HepG2 (cell line): ENCODE measurements around the gene ADGRB3. TPM values are rescaled to one million over a fixed set of nuclear protein-coding genes. Genes with fewer than 3 reads are reported as not detected.

Source experiments
- ATAC-seq: fragments of 200-7000 bp; cut with Tn5 transposase; 3 replicates; pipeline ENCODE4 v1.9.1; 2020; ENCODE audit warnings: mild to moderate bottlenecking, moderate library complexity
- BruUV-seq: library from RNA; stranded (reverse); fragments of 400-500 nt; replicated peaks from 2 replicates; lab custom pipeline; 2021; lab: Mats Ljungman, UMichigan
- CTCF ChIA-PET: fragments of 300-600 bp; formaldehyde crosslinking; extraction: SDS; loops from one replicate; lab custom pipeline; 2021; ENCODE audit warnings: low total read pairs, inconsistent platforms, low intra/inter-chr PET ratio; lab: Yijun Ruan, JAX
- POLR2A ChIA-PET: fragments of 350-600 bp; sonication (Branson Sonifier 250); formaldehyde crosslinking; loops from one replicate; lab custom pipeline; 2020; ENCODE audit warnings: antibody characterized with exemption, inconsistent platforms; lab: Yijun Ruan, JAX
- DNase-seq: peaks from one replicate; pipeline ENCODE4 v3.0.0-alpha.2; 2015; ENCODE audit warnings: low spot score
- FAIRE-seq: peaks from 3 replicates; lab custom pipeline; 2011; peaks lifted over from hg19 to GRCh38; lab: Jason Lieb, UNC
- H2AFZ ChIP-seq: one replicate; pipeline ENCODE4 v1.6.1; 2011; ENCODE audit warnings: low read length, inconsistent platforms
- H3K27ac ChIP-seq: fragments of 300-600 bp; 3 replicates; pipeline ENCODE4 v1.8.0; 2011; ENCODE audit warnings: mixed run types, mild to moderate bottlenecking, mixed read lengths, low read length, inconsistent platforms; ENCODE audit not compliant: insufficient read depth; ENCODE audit errors: extremely low read length
- H3K27me3 ChIP-seq, 2 experiments: fragments of 200-600 bp in 1 of 2; 2 replicates in 1 of 2; 3 replicates in 1 of 2; pipeline versions ENCODE4 v1.6.0 to v1.8.0; 2011; ENCODE audit warnings: low read length in 2 of 2, mild to moderate bottlenecking in 2 of 2, moderate library complexity in 2 of 2, inconsistent platforms in 1 of 2; ENCODE audit not compliant: insufficient read depth in 2 of 2, control insufficient read depth in 1 of 2
- H3K36me3 ChIP-seq, 2 experiments: fragments of 200-600 bp in 1 of 2; replicated peaks in 1 of 2; 2 replicates in 1 of 2; 3 replicates in 1 of 2; pipeline versions ENCODE4 v1.5.1 to v1.8.0; 2011; ENCODE audit warnings: low read length in 2 of 2, inconsistent platforms in 1 of 2; ENCODE audit not compliant: insufficient read depth in 2 of 2, control insufficient read depth in 1 of 2
- H3K4me1 ChIP-seq: 2 replicates; pipeline ENCODE4 v1.5.1; 2012; ENCODE audit warnings: low read length, inconsistent platforms; ENCODE audit not compliant: insufficient read depth
- H3K4me2 ChIP-seq: 2 replicates; pipeline ENCODE4 v1.6.0; 2011; ENCODE audit warnings: low read depth, low read length, inconsistent platforms
- H3K4me3 ChIP-seq, 3 experiments: fragments of 200-600 bp in 1 of 3; sonication (generic), shearing (Covaris generic) in 1 of 3; replicated peaks in 1 of 3; 2 replicates each; pipeline ENCODE4 v1.5.1; 2011 to 2016; ENCODE audit warnings: low read length in 3 of 3, inconsistent platforms in 2 of 3, low read depth in 2 of 3, mild to moderate bottlenecking in 2 of 3, control low read depth in 1 of 3, mixed read lengths in 1 of 3; ENCODE audit not compliant: insufficient read depth in 1 of 3
- H3K79me2 ChIP-seq: one replicate; pipeline ENCODE4 v1.6.1; 2011; ENCODE audit warnings: low read length, inconsistent platforms; ENCODE audit not compliant: insufficient read depth
- H3K9ac ChIP-seq: 2 replicates; pipeline ENCODE4 v1.6.0; 2011; ENCODE audit warnings: mild to moderate bottlenecking, low read depth, low read length, inconsistent platforms; ENCODE audit not compliant: insufficient read depth
- H3K9me3 ChIP-seq: 2 replicates; pipeline ENCODE4 v1.5.1; 2012; ENCODE audit warnings: mild to moderate bottlenecking, low read length
- H4K20me1 ChIP-seq: 2 replicates; pipeline ENCODE4 v1.6.0; 2011; ENCODE audit warnings: inconsistent platforms, mild to moderate bottlenecking, low read length, moderate library complexity; ENCODE audit not compliant: insufficient read depth
- ARHGAP35 ChIP-seq: sonication (generic); formaldehyde crosslinking; IDR thresholded peaks from 2 replicates; pipeline ENCODE4 v1.9.0; 2022; ENCODE audit warnings: mild to moderate bottlenecking, inconsistent platforms, moderate library complexity, missing genetic modification reagents, borderline replicate concordance
- BORCS8-MEF2B ChIP-seq: sonication (generic); formaldehyde crosslinking; IDR thresholded peaks from 2 replicates; pipeline ENCODE4 v1.8.0; 2022; ENCODE audit warnings: mild to moderate bottlenecking, missing genetic modification reagents
- FOXA3 ChIP-seq: IDR thresholded peaks from 2 replicates; pipeline ENCODE4 v1.6.1; 2016; ENCODE audit warnings: missing genetic modification reagents, missing compliant biosample characterization
- HNRNPUL1 ChIP-seq: fragments of 200-400 bp; formaldehyde crosslinking; IDR thresholded peaks from 2 replicates; pipeline ENCODE4 v1.6.1; 2017; ENCODE audit warnings: low read depth, mild to moderate bottlenecking, low read length, moderate library complexity
- LRRFIP1 ChIP-seq: sonication (generic); formaldehyde crosslinking; conservative IDR thresholded peaks from 2 replicates; pipeline ENCODE4 v1.4.0; 2020; ENCODE audit warnings: missing genetic modification reagents
- NBN ChIP-seq: fragments of 450-650 bp; conservative IDR thresholded peaks from 2 replicates; pipeline ENCODE4 v1.6.1; 2017
- PAWR ChIP-seq: sonication (generic); formaldehyde crosslinking; IDR thresholded peaks from 2 replicates; pipeline ENCODE4 v1.4.0; 2020; ENCODE audit warnings: missing genetic modification reagents, mild to moderate bottlenecking, borderline replicate concordance
- RFX3 ChIP-seq: IDR thresholded peaks from 2 replicates; pipeline ENCODE4 v1.6.1; 2016; ENCODE audit warnings: missing biosample characterization, missing genetic modification reagents
- SRF ChIP-seq: IDR thresholded peaks from 2 replicates; pipeline ENCODE4 v1.6.1; 2011; ENCODE audit warnings: mild to moderate bottlenecking, low read depth, low read length, moderate library complexity
- ZBTB7A ChIP-seq: sonication (generic); formaldehyde crosslinking; IDR thresholded peaks from 2 replicates; pipeline ENCODE4 v1.8.0; 2022; ENCODE audit warnings: mild to moderate bottlenecking, missing genetic modification reagents
- ZNF331 ChIP-seq: sonication (generic); formaldehyde crosslinking; IDR thresholded peaks from 2 replicates; pipeline ENCODE4 v1.4.0; 2020; ENCODE audit warnings: missing genetic modification reagents
- ZNF546 ChIP-seq: sonication (generic); formaldehyde crosslinking; conservative IDR thresholded peaks from 2 replicates; pipeline ENCODE4 v1.8.1; 2023; ENCODE audit warnings: mild to moderate bottlenecking, missing genetic modification reagents
- ZNF550 ChIP-seq: sonication (generic); formaldehyde crosslinking; IDR thresholded peaks from 2 replicates; pipeline ENCODE4 v1.4.0; 2020; ENCODE audit warnings: mild to moderate bottlenecking, missing genetic modification reagents, borderline replicate concordance
- ZNF597 ChIP-seq: sonication (generic); formaldehyde crosslinking; IDR thresholded peaks from 2 replicates; pipeline ENCODE4 v1.5.0; 2020; ENCODE audit warnings: missing genetic modification reagents
- ZNF761 ChIP-seq: sonication (generic); formaldehyde crosslinking; conservative IDR thresholded peaks from 2 replicates; pipeline ENCODE4 v1.4.0; 2020; ENCODE audit warnings: mild to moderate bottlenecking, missing genetic modification reagents
- ZNF777 ChIP-seq: sonication (generic); formaldehyde crosslinking; IDR thresholded peaks from 2 replicates; pipeline ENCODE4 v1.4.0; 2020; ENCODE audit warnings: missing genetic modification reagents
- ZNF839 ChIP-seq: sonication (generic); formaldehyde crosslinking; IDR thresholded peaks from 2 replicates; pipeline ENCODE4 v1.4.0; 2020; ENCODE audit warnings: missing genetic modification reagents, mild to moderate bottlenecking, borderline replicate concordance
- WGBS: methylation state at CpG from one replicate; pipeline ENCODE4 v1.1.6; 2017; ENCODE audit warnings: low lambda C conversion rate; 5-methylcytosine and 5-hydroxymethylcytosine counted together
- in situ Hi-C: cut with HindIII; loops from 2 replicates; pipeline ENCODE4 v1.10.0; 2017; ENCODE audit warnings: low pct_unique_long_range_greater_than_20kb; ENCODE audit not compliant: extremely low pct_ligation_motif_present
- intact Hi-C: fragments of 100-400 bp; cut with micrococcal nuclease; formaldehyde crosslinking; loops from one replicate; pipeline ENCODE4 v1.10.0; 2022; ENCODE audit not compliant: unreplicated experiment
- polyA plus RNA-seq, 8 experiments: library from polyadenylated mRNA; depleted of rRNA in 3 of 8; stranded (reverse) in 7 of 8; unstranded in 1 of 8; fragments of >200 nt; fragmentation: Illumina TruSeq in 4 of 8; extraction: Trizol in 4 of 8; gene quantifications; 2 replicates each; pipeline versions ENCODE4 v1.2.1 to v1.2.3, GENCODE V29; 2011 to 2016; ENCODE audit warnings: low read depth in 4 of 8, missing spikeins in 1 of 8, mixed read lengths in 1 of 8; ENCODE audit not compliant: insufficient read depth in 1 of 8
- total RNA-seq, 5 experiments: library from RNA; depleted of rRNA; stranded (reverse); fragments of >200 nt; fragmentation: Illumina TruSeq; extraction: Trizol; gene quantifications; 2 replicates each; pipeline ENCODE4 v1.2.3, GENCODE V29; 2016; ENCODE audit warnings: low read depth in 1 of 5
- TF ChIP-seq, protein P1 (sequence below): sonication (generic); formaldehyde crosslinking; IDR thresholded peaks from 2 replicates; pipeline ENCODE4 v1.5.0; 2020; ENCODE audit warnings: mild to moderate bottlenecking, missing genetic modification reagents, borderline replicate concordance

The ADGRB3 gene
- total and polyA plus RNA-seq, 2 of the 13 experiments (the other 11 are each of a cell fraction or from before 2014, with no cell fraction given): not detected

GRCh38 chr6:69069881-69070280 lies 434.8 kb downstream of the ADGRB3 start (continued):
- TF ChIP-seq PAWR (CRISPR knock-in tag) (no peak), ZBTB7A (CRISPR knock-in tag) (no peak), ZNF597 (CRISPR knock-in tag) (no peak)
- TF ChIP-seq, protein P1, sequence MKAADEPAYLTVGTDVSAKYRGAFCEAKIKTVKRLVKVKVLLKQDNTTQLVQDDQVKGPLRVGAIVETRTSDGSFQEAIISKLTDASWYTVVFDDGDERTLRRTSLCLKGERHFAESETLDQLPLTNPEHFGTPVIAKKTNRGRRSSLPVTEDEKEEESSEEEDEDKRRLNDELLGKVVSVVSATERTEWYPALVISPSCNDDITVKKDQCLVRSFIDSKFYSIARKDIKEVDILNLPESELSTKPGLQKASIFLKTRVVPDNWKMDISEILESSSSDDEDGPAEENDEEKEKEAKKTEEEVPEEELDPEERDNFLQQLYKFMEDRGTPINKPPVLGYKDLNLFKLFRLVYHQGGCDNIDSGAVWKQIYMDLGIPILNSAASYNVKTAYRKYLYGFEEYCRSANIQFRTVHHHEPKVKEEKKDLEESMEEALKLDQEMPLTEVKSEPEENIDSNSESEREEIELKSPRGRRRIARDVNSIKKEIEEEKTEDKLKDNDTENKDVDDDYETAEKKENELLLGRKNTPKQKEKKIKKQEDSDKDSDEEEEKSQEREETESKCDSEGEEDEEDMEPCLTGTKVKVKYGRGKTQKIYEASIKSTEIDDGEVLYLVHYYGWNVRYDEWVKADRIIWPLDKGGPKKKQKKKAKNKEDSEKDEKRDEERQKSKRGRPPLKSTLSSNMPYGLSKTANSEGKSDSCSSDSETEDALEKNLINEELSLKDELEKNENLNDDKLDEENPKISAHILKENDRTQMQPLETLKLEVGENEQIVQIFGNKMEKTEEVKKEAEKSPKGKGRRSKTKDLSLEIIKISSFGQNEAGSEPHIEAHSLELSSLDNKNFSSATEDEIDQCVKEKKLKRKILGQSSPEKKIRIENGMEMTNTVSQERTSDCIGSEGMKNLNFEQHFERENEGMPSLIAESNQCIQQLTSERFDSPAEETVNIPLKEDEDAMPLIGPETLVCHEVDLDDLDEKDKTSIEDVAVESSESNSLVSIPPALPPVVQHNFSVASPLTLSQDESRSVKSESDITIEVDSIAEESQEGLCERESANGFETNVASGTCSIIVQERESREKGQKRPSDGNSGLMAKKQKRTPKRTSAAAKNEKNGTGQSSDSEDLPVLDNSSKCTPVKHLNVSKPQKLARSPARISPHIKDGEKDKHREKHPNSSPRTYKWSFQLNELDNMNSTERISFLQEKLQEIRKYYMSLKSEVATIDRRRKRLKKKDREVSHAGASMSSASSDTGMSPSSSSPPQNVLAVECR (CRISPR knock-in tag): no peak

GRCh38 chr6:69072796-69073195 lies 437.7 kb downstream of the ADGRB3 start:
- Histone ChIP-seq H4K20me1 (no peaks in the 10 kb centered on the region), H3K9ac (no peak overlapping the region), H3K4me3 (no peak overlapping the region), H3K9me3 (no peaks in the 10 kb centered on the region), H3K4me2 (no peak overlapping the region), H3K27me3 (no peaks in the 10 kb centered on the region), H3K27ac (no peak overlapping the region), H3K4me1 (no peaks in the 10 kb centered on the region), H3K79me2 (no peaks in the 10 kb centered on the region), H3K36me3 (no peaks in the 10 kb centered on the region), H2AFZ (no peak overlapping the region)
- DNase-seq: no peak
- ChIA-PET CTCF (no interaction called here), POLR2A (no interaction called here)
- in situ Hi-C loops: no loop called here
- ATAC-seq: no peak
- 0% methylated on average over 1 of the region's 1 CpG for WGBS
- BruUV-seq: no TSS peak
- FAIRE-seq: no peak
- intact Hi-C loops: no loop called here
- TF ChIP-seq NBN: no peak
- TF ChIP-seq ZNF761: no peak
- TF ChIP-seq FOXA3 (CRISPR knock-in tag): no peak
- TF ChIP-seq ZNF331 (CRISPR knock-in tag): no peak
- no peak for TF ChIP-seq ZNF777
- TF ChIP-seq LRRFIP1 (CRISPR knock-in tag): no peak
- TF ChIP-seq RFX3 (CRISPR knock-in tag): no peak
- TF ChIP-seq ZNF839 (CRISPR knock-in tag): no peak
- TF ChIP-seq ZNF550 (CRISPR knock-in tag): no peak
- TF ChIP-seq SRF: no peak
- no peak for TF ChIP-seq HNRNPUL1
- no peak for TF ChIP-seq ARHGAP35 (CRISPR knock-in tag)
- no peak for TF ChIP-seq ZNF546 (CRISPR knock-in tag)
- no peak for TF ChIP-seq BORCS8-MEF2B (CRISPR knock-in tag)
